GM18873 (cell line): ENCODE data around the gene CLDN24.
A peak's percentile ranks its signal among the peaks of the same experiment; 100 is the strongest.
"Not testable (repeated sequence)": the region's sequence is repeated elsewhere in the genome, so short reads cannot be mapped to it uniquely, and the experiment has no call there.

ENCODE experiments used
- ATAC-seq: cut with Tn5 transposase; IDR thresholded peaks from one replicate; pipeline ENCODE4 v1.9.1; 2021; ENCODE audit warnings: mild to moderate bottlenecking, moderate library complexity, moderate number of reproducible peaks; ENCODE audit not compliant: unreplicated experiment, low FRiP score

The CLDN24 gene

GRCh38 chr4:183324056-183324455 lies 1.8 kb upstream of the CLDN24 start:
- not testable (repeated sequence) for ATAC-seq

- no peak for ATAC-seq
Measured at GRCh38 chr4:183323295-183323694, 1.1 kb upstream of the CLDN24 start.

- no peak for ATAC-seq
Measured at GRCh38 chr4:183321516-183321915, 710 bp downstream of the CLDN24 start.

- ATAC-seq: no peak
Measured at GRCh38 chr4:183321079-183321478, 1.1 kb downstream of the CLDN24 start.

- ATAC-seq: no peak
Measured at GRCh38 chr4:183320211-183321059, 1.8 kb downstream of the CLDN24 start, which contains the start of gene CLDN22. CLDN22 (minus strand) TSS chr4:183320276; CDS start chr4:183320218, 58 bp downstream.

- ATAC-seq: no peak
Measured at GRCh38 chr4:183318656-183319055, 3.6 kb downstream of the CLDN24 start.

GRCh38 chr4:183314806-183315205 lies 7.4 kb downstream of the CLDN24 start:
- no peak for ATAC-seq

- ATAC-seq: no peak
Measured at GRCh38 chr4:183314336-183314735, 7.9 kb downstream of the CLDN24 start.

GRCh38 chr4:183312841-183313240 lies 9.4 kb downstream of the CLDN24 start:
- ATAC-seq: no peak

- ATAC-seq: no peak
Measured at GRCh38 chr4:183306811-183307210, 15.4 kb downstream of the CLDN24 start.

GRCh38 chr4:183304538-183304937 lies 17.7 kb downstream of the CLDN24 start:
- ATAC-seq: no peak

GRCh38 chr4:183304067-183304466 lies 18.2 kb downstream of the CLDN24 start:
- no peak for ATAC-seq

- no peak for ATAC-seq
Measured at GRCh38 chr4:183303301-183303700, 18.9 kb downstream of the CLDN24 start.

GRCh38 chr4:183300655-183301054 lies 21.6 kb downstream of the CLDN24 start:
- ATAC-seq: no peak

GRCh38 chr4:183300070-183300469 lies 22.2 kb downstream of the CLDN24 start:
- ATAC-seq: no peak

GRCh38 chr4:183299464-183299863 lies 22.8 kb downstream of the CLDN24 start:
- ATAC-seq: no peak

GRCh38 chr4:183297675-183298074 lies 24.6 kb downstream of the CLDN24 start:
- peak; percentile 80 for ATAC-seq

GRCh38 chr4:183295711-183296110 lies 26.5 kb downstream of the CLDN24 start:
- no peak for ATAC-seq

GRCh38 chr4:183291070-183291469 lies 31.2 kb downstream of the CLDN24 start:
- ATAC-seq: no peak

- no peak for ATAC-seq
Measured at GRCh38 chr4:183289688-183290087, 32.5 kb downstream of the CLDN24 start.

GRCh38 chr4:183288955-183289354 lies 33.3 kb downstream of the CLDN24 start:
- ATAC-seq: no peak

GRCh38 chr4:183287677-183288076 lies 34.5 kb downstream of the CLDN24 start:
- ATAC-seq: peak; percentile 87
